Activated CD4-positive, alpha-beta T cell treated with anti-CD3 and anti-CD28 coated beads, Interleukin-2, amount 10 ng/mL, durations not matched to agents 7 days and 5 days (primary cell): ENCODE results near the gene EBF3. TPM values are rescaled to one million over a fixed set of nuclear protein-coding genes. Genes with fewer than 3 reads are reported as not detected.

Experiments used
- CTCF ChIA-PET: fragments of 350-600 bp; sonication (Branson Sonifier 250); formaldehyde crosslinking; loops from one replicate; lab custom pipeline; 2021; ENCODE audit warnings: antibody characterized with exemption; lab: Charles Lee
- POLR2A ChIA-PET: fragments of 350-600 bp; sonication (Branson Sonifier 250); formaldehyde crosslinking; loops from one replicate; lab custom pipeline; 2021; ENCODE audit warnings: antibody characterized with exemption; lab: Charles Lee
- DNase-seq: peaks from one replicate; pipeline ENCODE4 v3.0.0-alpha.2; 2020
- H3K27ac Mint-ChIP-seq: one replicate; pipeline ENCODE4 v1.8.0; 2021; ENCODE audit warnings: mild to moderate bottlenecking, moderate library complexity, mixed read lengths
- H3K27me3 Mint-ChIP-seq: one replicate; pipeline ENCODE4 v1.8.0; 2021; ENCODE audit warnings: mixed read lengths
- H3K36me3 Mint-ChIP-seq: one replicate; pipeline ENCODE4 v1.8.0; 2021; ENCODE audit warnings: low read depth, mixed read lengths
- H3K4me1 Mint-ChIP-seq: one replicate; pipeline ENCODE4 v1.8.0; 2021; ENCODE audit warnings: mixed read lengths
- H3K4me3 Mint-ChIP-seq: one replicate; pipeline ENCODE4 v1.8.0; 2021; ENCODE audit warnings: mild to moderate bottlenecking, moderate library complexity, mixed read lengths
- H3K9me3 Mint-ChIP-seq: one replicate; pipeline ENCODE4 v1.8.0; 2021; ENCODE audit warnings: mixed read lengths
- total RNA-seq, 2 experiments: library from RNA; stranded (reverse); gene quantifications; one replicate each; pipeline ENCODE4 v1.2.3, GENCODE V29; 2021

EBF3 gene
- total RNA-seq, 2 experiments from 2014 or later: not detected

DNA sequence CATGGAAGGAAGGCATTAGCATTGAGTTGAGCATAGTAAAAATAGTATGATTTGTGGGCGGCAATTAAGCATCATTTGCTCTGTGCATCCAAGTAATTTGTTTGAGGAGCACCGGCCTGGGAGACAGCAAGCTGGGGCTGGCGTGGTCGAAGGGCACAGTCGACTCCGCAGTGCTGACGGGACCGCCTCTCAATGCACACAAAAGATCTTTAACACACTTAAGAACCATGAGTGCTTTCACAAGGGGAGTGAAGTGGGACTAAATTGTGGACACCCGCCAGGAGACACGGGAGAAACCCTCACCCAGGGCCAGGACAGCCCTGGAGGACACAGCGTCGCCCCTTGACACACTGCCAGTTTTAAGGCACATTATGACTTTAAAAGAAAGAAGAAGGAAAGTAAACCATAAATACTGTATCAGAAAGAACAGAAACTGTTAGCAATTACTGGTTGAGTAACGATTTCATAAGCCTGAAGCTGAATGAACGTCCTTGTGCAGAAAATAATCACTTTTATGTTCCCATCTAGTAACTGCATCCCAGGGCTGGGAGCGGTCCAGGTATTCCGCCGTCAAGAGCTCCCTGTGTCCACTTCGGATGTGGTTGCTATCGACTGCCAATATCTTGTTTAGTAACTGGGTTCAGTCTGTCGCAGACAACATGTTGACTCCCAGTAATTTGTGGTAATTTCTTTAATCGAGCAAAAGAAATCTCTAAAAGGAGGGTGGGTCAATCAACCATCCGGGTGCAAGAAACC lies 102.1 kb downstream of the EBF3 start:
- CTCF ChIA-PET: no interaction called here
- H3K36me3 Mint-ChIP-seq: no peaks in the 10 kb centered on the region
- POLR2A ChIA-PET: no interaction called here
- no peaks in the 10 kb centered on the region for H3K27me3 Mint-ChIP-seq
- DNase-seq: no peak
- H3K27ac Mint-ChIP-seq: no peak overlapping the region
- H3K9me3 Mint-ChIP-seq: no peaks in the 10 kb centered on the region
- H3K4me1 Mint-ChIP-seq: no peaks in the 10 kb centered on the region
- H3K4me3 Mint-ChIP-seq: no peak overlapping the region

GRCh38 chr10:129860396-129860795 lies 103.7 kb downstream of the EBF3 start:
- no peak overlapping the region for H3K27ac Mint-ChIP-seq
- POLR2A ChIA-PET: no interaction called here
- no peak for DNase-seq
- CTCF ChIA-PET: no interaction called here
- no peaks in the 10 kb centered on the region for H3K27me3 Mint-ChIP-seq
- no peaks in the 10 kb centered on the region for H3K36me3 Mint-ChIP-seq
- H3K9me3 Mint-ChIP-seq: no peaks in the 10 kb centered on the region
- no peak overlapping the region for H3K4me3 Mint-ChIP-seq
- H3K4me1 Mint-ChIP-seq: no peaks in the 10 kb centered on the region

GRCh38 chr10:129859536-129859935 lies 104.5 kb downstream of the EBF3 start:
- no peak overlapping the region for H3K4me3 Mint-ChIP-seq

DNA sequence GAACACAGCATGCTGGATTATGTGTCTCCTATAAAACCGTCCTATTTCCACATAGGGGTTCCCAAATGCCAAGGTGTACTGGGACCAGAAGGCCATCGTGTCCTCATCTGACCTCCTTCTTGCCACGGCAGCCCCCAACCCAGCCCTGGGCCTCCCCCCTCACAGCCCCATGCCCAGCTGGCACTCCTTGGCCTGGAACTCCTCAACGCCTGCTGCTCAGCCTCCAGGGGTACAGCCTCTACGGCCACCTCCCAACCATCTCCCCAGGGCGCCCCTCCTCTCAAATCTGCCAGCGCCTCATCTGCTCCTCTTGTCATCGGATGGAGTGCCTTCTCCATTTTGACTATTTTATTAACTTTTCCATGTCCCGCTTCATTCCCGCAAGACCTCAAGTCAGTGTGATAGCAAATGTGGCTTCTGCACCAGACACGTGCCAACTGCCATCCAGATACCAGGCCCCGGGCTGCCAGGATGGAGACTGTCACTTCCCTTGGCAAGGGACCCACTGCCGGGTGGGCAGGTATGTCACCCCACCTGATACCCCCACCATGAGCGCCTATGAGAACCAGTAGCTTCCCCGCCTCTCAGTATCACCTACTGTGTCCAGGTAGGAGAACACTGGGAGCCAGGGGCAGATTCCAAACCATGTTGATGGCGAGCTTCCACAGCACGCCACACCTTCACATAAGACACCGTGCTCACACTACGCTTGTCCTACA lies 106.7 kb downstream of the EBF3 start:
- Mint-ChIP-seq H3K4me3 (no peak overlapping the region), H3K27ac (no peak overlapping the region), H3K27me3 (peaks cover 6% of the 10 kb centered on the region), H3K36me3 (no peaks in the 10 kb centered on the region), H3K9me3 (no peaks in the 10 kb centered on the region), H3K4me1 (no peaks in the 10 kb centered on the region)
- DNase-seq: no peak
- ChIA-PET CTCF (no interaction called here), POLR2A (no interaction called here)

More at GRCh38 chr10:129859536-129859935, 104.5 kb downstream of the EBF3 start:
- CTCF ChIA-PET: no interaction called here
- Mint-ChIP-seq H3K36me3 (no peaks in the 10 kb centered on the region), H3K27ac (no peak overlapping the region), H3K4me1 (no peaks in the 10 kb centered on the region), H3K27me3 (no peaks in the 10 kb centered on the region), H3K9me3 (no peaks in the 10 kb centered on the region)
- no peak for DNase-seq
- POLR2A ChIA-PET: no interaction called here

- Mint-ChIP-seq H3K27me3 (peaks cover 6% of the 10 kb centered on the region), H3K4me1 (no peaks in the 10 kb centered on the region), H3K36me3 (no peaks in the 10 kb centered on the region), H3K4me3 (no peak overlapping the region), H3K27ac (no peak overlapping the region), H3K9me3 (no peaks in the 10 kb centered on the region)
- ChIA-PET POLR2A (no interaction called here), CTCF (no interaction called here)
- DNase-seq: no peak
Observed at GRCh38 chr10:129855836-129856563, 108.1 kb downstream of the EBF3 start.

DNA sequence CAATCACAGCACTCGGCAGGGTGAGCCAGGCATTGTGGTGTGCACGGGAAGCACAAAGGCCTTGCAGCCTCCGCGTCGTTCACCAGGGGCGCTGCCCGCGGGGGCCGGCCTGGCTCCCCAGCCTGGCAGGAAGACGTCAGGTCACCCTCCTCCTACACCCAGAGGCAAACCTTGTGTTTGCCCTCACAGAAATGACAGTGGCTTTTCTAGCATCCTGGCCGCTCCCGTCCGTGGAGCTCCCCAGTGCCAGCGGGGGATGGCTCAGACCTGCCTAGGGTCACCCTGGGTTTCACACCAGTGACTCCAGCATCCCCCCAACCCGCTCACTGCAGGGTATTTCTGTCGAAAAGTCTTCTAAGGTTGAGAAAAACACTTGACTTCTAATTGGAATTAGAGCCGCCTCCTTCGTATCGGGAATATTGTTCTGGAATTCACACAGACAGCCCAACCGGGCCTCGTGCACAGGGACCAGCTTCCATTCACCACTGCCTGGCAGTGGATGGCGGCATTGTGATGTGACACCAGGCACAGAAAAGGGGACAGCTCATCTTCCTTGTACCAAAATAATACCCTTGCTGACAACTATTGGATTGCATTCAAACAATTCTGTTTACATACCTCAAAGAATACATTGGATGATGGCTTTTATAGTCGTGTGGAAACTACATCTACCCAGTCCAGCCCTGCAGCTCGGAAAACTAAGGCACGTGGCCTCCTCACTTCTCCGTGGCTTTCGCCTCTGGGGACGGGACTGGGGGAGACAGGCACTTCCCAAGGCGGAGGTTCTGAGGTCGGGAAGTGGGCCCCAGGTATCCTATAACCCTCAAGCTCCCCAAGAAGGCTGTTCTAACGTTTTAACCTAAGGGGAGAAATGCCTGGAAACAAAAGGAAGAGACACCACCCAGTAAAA lies 109.0 kb downstream of the EBF3 start:
- DNase-seq: no peak
- Mint-ChIP-seq H3K27me3 (peaks cover 6% of the 10 kb centered on the region), H3K27ac (no peak overlapping the region), H3K4me3 (no peak overlapping the region), H3K9me3 (no peaks in the 10 kb centered on the region), H3K36me3 (no peaks in the 10 kb centered on the region), H3K4me1 (no peaks in the 10 kb centered on the region)
- POLR2A ChIA-PET: no interaction called here
- CTCF ChIA-PET: no interaction called here

DNA sequence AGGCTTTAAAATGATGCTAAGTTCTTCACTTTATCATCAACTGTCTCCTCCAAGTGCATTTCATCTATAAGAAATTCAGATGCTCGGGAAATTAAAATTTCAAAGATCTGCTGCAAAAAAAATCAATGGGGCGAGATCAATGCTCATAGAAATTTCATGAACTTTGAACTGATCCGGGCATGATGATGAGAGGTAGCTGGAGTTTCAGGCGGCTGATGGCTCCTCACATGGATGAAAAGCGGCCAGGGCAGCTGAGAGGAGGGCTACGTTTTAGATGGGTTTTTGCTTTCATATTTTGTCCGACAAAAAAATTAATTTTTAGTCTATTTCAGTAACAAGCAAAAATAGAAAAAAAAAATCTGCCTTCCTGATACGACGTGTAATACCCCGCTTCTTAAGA lies 109.9 kb downstream of the EBF3 start:
- Mint-ChIP-seq H3K27ac (no peak overlapping the region), H3K4me1 (no peaks in the 10 kb centered on the region), H3K27me3 (peaks cover 6% of the 10 kb centered on the region), H3K36me3 (no peaks in the 10 kb centered on the region), H3K4me3 (no peak overlapping the region), H3K9me3 (no peaks in the 10 kb centered on the region)
- CTCF ChIA-PET: interaction anchor here (1.6 kb wide), 1 partner anchor 274 kb away, joined by 3 read pairs; no protein-coding TSS in a partner anchor
- DNase-seq: no peak
- POLR2A ChIA-PET: no interaction called here

DNA sequence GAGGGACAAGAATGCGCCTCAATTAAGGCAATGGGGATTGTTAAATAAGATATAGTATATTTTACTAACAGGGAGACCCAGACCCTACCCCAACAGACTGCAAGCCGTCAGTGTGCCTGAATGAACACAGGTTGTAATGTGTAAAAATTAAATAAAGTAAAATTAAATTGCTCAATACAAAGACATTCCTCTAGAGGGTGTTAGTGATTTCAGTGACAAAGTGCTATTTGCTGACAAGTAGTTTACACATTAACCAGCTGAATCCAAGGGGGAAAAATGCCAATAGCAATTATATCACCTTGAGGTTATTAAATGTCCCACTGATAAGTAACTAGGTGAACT lies 110.5 kb downstream of the EBF3 start:
- Mint-ChIP-seq H3K4me1 (no peaks in the 10 kb centered on the region), H3K27ac (no peak overlapping the region), H3K36me3 (no peaks in the 10 kb centered on the region), H3K9me3 (no peaks in the 10 kb centered on the region), H3K27me3 (peaks cover 6% of the 10 kb centered on the region), H3K4me3 (no peak overlapping the region)
- DNase-seq: no peak
- ChIA-PET POLR2A (no interaction called here), CTCF (interaction anchor here (1.6 kb wide), 1 partner anchor 274 kb away, joined by 3 read pairs; no protein-coding TSS in a partner anchor)

DNA sequence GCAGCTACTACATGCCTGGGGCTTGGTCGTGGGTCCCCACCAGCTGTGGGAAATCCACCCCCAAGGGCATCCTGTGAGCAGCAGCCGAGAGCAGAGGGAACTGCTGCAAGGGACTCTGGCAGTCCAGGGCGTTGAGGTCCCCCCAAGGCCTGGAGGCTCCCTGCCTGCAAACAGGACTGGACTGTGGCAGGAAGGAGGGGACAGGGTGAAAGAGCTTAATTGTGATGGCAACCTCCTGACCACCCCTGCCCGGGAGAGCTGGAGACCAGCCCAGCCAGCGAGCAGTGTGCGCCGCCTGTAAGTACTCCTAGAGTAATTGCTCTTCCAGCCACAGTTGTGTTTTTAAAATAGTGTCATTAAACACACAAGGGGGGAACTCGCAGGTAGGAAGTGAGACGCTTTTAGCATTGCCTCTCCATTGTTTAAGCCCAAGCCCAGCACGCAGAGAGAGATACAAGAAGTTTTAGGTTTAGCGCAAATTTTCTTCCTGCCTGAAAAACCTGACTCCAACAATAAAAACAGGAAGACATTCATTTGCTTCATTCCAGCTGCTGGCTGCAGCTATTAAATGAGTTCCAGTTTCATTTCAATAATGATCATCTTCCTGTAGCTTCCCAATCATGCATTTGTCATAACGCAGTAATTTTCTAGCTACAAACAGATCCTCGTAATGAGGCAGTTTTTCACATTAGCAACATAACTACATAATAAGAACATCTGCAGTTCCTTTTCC lies 111.1 kb downstream of the EBF3 start:
- Mint-ChIP-seq H3K9me3 (no peaks in the 10 kb centered on the region), H3K36me3 (no peaks in the 10 kb centered on the region), H3K27ac (no peak overlapping the region), H3K27me3 (peaks cover 6% of the 10 kb centered on the region), H3K4me1 (no peaks in the 10 kb centered on the region), H3K4me3 (no peak overlapping the region)
- DNase-seq: no peak
- POLR2A ChIA-PET: no interaction called here
- CTCF ChIA-PET: interaction anchor here (1.6 kb wide), 1 partner anchor 275 kb away, joined by 3 read pairs; no protein-coding TSS in a partner anchor

GRCh38 chr10:129851941-129852640 lies 112.0 kb downstream of the EBF3 start:
- Mint-ChIP-seq H3K27me3 (peaks cover 6% of the 10 kb centered on the region), H3K4me3 (no peak overlapping the region), H3K4me1 (no peaks in the 10 kb centered on the region), H3K9me3 (no peaks in the 10 kb centered on the region), H3K36me3 (no peaks in the 10 kb centered on the region), H3K27ac (no peak overlapping the region)
- ChIA-PET CTCF (no interaction called here), POLR2A (no interaction called here)
- no peak for DNase-seq

GRCh38 chr10:129850790-129851189 lies 113.3 kb downstream of the EBF3 start:
- ChIA-PET CTCF (no interaction called here), POLR2A (no interaction called here)
- no peak overlapping the region for H3K27ac Mint-ChIP-seq
- DNase-seq: no peak
- H3K27me3 Mint-ChIP-seq: peaks cover 6% of the 10 kb centered on the region
- H3K4me3 Mint-ChIP-seq: no peak overlapping the region
- H3K4me1 Mint-ChIP-seq: no peaks in the 10 kb centered on the region
- no peaks in the 10 kb centered on the region for H3K36me3 Mint-ChIP-seq
- H3K9me3 Mint-ChIP-seq: no peaks in the 10 kb centered on the region
